GM19240 (cell line): ENCODE measurements around the gene REEP3.
"Not testable (repeated sequence)": the region's sequence is repeated elsewhere in the genome, so short reads cannot be mapped to it uniquely, and the experiment has no call there.

ENCODE experiments used
- DNase-seq: peaks from one replicate; pipeline ENCODE4 v3.0.0; 2011; ENCODE audit warnings: low spot score; ENCODE audit not compliant: insufficient read length

The REEP3 gene

DNA sequence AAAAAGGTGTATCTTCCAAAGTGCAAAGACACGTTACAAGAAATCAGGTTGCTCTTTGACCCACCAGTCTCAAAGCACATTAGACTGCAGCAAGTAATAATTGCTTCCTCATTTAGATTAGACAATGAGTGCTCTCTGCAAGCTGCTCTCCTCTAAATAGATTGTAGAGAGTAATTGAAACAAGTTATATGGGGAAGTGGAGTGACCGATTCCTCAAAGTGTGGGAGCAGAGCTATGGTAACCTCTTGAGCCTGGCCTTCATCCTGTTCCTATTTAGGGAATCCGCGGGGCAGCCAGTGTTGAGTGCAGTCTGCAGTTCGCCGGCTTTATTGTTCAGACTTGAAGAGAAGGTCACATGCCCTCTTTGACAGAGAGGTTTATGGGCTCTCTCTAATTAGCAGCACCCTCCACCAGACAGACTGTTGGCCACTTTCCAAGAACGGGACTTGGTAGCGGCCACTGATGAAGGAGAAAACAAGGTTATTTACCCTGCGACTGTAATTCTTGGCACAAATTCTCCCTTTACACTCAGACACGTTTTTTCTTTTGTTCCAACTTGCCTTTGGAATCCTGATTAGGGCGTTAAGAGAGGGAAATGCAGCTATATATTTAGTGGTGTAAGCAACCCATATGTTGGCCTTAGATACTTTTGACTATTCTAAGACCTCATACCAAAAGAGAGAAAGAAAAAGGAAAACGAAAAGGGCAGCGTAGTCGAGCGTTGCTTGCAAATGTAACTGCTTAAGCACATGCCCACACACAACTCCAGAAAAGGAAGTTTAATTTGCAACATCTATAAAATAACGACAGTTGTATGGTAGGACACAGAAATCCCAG lies 107.5 kb downstream of the REEP3 start:
- peak; percentile 28 for DNase-seq

- DNase-seq, result peak; percentile 35
These were observed 108.3 kb downstream of the REEP3 start for GRCh38 chr10:63629363-63630084.

DNA sequence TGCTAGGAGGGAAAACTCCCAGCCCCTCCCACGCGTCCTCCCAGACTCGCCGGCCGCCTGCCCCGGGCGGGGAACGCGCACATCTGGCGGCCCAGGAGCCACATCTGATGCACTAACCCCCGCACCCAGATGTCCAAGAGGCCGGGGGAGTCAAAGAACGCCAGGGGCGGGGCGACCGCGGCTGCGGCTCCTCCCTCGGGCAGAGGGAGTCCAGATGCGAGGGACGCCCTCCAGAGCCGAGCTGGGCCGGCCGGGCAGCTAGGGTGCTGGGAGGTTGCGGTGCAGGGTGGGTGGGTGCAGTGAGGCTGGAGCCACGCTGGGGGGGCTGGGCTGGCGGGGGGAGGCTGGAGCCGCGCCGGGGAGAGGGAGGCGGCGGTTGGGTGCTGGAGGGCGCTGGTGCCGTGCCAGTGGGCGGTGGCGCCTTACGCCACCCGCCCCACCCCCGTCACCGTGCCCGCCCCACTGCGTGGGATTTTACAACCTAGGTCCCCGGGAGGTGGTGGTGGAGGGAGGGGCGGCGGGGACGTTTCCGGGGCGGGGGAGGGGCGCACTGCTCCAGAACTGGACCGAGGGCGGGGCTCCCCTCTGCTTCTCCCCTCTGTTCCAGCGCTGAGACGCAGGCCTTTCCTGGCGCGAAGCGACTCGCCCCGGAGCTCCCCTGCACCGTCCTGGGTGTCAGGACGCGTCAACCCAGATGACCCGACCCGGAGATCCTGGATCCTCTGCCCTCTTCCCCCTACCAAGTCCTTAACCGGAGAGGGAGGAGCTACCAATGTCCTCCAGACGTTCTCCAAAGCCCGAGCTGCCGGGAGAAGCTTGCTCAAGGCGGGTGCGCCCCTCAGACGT lies 109.1 kb downstream of the REEP3 start:
- DNase-seq, result peak; percentile 30

DNA sequence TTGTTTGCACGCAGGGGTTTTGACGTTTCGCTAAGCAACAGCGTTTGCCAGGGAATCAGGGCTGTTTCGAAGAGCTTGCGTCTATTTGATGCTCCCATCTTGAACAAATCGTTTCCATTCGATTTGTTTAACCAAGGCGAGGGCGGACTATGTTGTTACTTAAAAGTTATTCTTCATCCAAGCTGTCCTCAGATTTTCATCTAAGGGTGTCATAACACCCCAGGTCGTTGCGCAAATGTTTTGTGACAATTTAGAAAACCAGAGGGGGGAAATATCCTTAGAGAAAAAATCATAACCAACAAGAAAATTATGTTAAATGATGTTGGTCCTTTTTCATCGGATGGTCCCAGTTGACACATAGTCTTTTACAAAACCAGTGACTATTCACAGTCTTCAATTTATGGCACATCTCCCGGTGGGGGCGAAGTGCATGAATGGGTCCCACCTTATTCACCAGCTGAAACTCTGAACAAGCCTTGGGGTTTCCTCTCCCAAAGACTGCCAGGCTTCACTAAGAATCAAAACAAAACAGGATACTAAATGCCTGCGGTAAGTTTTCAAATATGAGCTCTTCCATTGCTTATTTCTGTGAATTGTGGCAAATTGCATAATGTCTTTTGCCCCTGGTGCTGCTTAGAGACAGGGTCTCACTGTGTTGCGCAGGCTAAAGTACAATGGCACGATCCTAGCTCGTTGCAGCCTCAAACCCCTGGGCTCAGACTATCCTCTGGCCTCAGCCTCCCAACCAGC lies 109.9 kb downstream of the REEP3 start:
- DNase-seq, result no peak

- DNase-seq, result no peak
These were observed 110.8 kb downstream of the REEP3 start for GRCh38 chr10:63631991-63632390.

- DNase-seq, result no peak
These were observed 112.7 kb downstream of the REEP3 start for GRCh38 chr10:63633677-63634487.

- DNase-seq, result no peak
These were observed 113.4 kb downstream of the REEP3 start for GRCh38 chr10:63634488-63635065.

DNA sequence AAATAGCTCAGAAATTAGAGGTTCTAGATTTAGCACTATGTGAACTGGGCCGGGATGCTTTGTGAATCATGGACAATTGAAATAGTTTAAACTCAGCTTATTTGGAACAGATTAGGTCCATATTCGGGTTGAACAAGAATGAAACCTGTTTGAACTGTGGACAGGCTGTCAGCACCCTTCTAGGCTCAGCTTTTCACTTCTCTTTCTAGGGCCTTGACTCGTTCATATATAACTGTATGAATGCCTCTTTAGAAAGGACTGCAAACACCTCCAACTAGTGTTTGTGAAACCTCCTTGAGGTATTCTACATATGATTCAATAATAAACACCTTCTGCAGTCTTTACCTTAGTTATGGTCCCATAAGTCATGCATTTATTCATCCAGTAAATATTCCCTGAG lies 115.6 kb downstream of the REEP3 start:
- DNase-seq, result no peak

DNA sequence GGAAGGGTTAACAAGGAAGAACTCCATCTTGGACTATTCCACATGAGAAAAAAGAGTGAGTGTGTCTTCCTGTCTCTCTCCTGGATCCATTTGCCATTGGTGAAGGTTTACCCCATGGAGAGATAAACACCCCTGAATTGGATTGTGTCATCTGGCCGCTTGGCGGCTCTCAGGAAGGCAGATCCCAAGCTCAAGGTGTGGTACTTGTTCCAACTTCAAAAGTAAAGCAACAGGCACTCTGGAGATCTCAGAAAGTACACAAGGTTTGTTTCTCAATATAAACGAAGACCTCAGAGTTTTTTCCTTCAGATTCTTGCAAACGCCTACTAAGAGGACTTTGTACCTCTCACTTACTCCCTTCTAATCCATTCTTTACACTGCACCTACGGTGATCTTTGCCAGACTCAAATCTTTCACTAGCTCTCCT lies 116.7 kb downstream of the REEP3 start:
- DNase-seq, result no peak

DNA sequence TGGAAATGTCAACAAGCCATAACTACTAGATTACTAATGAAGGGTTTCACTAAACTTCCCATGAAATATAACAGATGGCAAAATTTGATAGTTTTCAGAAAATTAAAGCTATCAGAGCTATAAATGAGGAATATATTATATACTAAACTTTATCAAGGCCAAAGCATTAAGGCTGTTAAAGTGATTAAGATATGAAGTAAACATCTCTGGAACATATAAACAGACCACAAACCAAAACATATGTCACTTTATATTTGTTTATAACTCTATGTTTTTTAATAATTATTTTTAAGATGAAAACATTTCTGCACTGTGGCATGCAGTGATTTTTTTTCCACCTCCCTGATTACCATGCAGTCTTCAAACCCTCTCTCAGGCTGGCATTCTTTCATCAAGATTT lies 120.2 kb downstream of the REEP3 start:
- DNase-seq, result no peak

- no peak for DNase-seq
These were observed 120.6 kb downstream of the REEP3 start for GRCh38 chr10:63641799-63642198.

- DNase-seq, result no peak
These were observed 121.6 kb downstream of the REEP3 start for GRCh38 chr10:63642808-63643207.

DNA sequence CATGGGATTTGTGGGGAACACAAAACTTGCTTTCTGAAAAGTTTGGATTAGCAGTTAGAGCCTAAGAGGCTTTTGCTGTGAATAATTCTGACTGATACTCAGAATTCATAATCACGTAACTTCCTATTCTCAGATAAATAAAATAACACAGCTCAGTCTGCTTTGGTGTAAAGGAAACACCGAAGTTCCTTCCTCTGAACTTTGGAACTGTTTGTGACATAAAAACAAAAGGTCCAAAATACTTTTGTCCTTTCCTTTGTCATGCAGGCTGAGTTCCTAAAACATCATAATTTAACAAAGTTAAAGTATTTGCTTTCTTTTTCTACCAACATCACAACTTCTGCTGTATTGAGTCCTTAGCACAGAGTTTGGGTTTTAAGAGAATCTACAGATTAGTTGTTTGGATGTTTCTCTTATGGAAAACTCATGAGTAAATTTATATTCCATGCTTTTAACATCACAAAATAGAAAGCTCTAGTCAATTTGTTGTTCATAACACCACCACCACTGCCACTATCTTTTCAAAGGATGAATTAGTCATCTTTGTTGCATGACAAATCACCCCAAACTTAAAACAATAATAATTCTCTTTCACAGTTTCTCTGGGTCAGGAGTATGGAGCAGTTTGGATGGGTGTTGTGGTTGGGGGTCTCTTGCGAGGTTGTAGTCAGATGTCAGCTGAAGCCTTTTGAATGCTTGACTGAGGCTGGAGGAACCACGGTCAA lies 123.4 kb downstream of the REEP3 start:
- DNase-seq, result no peak

DNA sequence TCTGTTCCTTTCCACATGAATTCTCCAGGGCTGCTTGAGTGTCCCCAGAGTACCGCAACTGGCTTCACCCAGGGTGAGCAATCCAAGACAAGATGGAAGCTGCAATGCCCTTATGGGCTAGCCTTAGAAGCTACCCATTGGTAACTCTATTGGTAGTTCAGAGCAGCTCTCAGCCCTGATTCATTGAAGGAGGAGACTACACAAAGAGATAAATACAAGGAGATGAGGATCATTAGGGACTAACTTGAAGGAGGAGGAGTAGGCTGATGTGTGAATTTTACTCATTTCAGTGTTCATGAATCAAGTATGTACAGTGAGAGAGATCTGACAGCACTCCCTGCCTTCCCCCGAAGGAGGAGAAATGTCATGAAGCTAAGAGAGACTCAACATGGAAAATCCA lies 124.0 kb downstream of the REEP3 start:
- DNase-seq, result no peak

DNA sequence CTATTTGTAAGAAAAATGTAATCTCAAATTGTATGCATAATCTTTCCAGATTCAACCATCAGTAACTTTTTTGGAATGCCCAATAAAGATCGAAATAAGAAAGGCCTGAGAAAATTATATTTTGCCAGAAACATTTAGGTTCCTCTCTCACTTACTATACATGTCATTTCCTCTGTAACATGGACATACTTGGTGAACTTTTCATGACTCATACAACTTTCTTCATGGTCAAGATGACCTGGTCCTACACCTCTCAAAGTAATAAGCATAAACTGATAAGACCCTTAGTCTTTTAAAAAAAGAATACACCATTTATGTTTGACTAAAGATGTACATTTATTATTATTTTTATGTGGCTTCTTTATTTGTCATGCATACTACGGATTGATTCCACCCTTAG lies 125.3 kb downstream of the REEP3 start:
- no peak for DNase-seq

DNA sequence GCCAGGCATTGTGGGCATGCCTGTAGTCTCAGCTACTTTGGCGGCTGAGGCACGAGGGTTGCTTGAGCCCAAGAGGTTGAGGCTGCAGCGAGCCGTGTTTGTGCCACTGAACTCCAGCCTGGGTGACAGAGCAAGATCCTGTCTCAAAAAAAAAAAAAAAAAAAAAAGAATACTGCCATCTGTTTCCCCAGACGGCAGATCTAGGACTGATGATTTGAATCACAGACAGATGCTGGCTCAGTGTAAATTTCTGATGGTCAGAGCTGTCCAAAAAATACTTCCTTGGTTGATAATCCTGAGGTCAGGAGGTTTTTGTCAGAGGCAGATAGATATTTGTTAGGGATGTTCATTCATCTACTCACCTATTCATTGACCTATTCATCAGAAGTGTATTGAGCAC lies 130.7 kb downstream of the REEP3 start:
- no peak for DNase-seq

DNA sequence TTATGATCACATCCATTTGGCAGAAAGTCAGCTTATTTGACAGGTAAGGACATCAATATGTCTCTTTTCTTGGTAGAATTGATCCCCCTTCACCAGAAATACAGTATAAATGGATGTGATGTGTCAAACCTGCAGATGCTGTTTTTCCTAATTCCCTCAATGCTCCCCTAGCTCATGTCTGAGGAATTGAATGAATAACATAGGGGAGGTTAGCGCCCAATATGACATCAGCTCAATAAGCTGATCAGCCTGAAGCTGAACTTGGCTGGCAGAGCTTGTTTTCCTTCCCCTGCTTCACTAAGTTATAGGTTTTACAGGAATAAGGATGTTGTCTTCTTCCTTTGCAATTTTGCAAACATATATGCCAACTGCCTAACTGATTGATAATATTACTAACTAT lies 132.5 kb downstream of the REEP3 start:
- DNase-seq, result no peak

DNA sequence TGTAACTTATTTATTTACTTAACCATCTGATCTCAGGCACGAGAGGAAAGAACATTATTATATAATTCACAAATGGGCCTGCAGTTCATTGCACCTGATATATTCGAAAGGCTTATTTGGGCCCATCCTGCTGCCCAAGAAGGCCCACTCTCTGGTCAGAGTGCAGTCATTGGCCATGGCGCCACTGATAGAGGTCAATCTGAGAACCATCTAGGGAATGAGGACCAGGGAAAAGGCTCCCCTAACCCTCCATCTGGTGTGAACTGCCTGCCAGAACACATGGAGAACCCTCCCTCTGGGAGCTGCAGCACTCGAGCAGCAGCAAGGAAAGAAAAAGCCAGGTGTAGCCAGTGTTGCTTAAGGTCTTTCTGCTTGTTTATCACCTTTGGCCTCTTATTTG lies 136.6 kb downstream of the REEP3 start:
- no peak for DNase-seq

DNA sequence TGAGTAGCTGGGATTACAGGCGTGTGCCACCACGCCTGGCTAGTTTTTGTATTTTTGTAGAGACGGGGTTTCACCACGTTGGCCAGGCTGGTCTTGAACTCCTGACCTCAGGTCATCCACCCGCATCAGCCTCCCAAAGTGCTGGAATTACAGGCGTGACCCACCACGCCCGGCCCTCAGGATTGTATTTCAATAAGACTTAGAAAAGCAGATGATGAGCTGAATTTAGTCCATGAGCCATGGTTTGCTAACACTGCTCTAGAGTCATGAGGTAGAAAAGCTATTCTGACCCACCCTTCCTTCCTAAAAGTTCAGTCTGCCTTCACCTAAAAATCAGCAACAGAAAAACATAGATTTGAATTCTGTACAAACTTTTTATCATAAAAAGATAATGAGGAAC lies 139.7 kb downstream of the REEP3 start:
- not testable (repeated sequence) for DNase-seq
